ENCODE results near the gene AADACL2. TPM values are rescaled to one million over a fixed set of nuclear protein-coding genes. Genes with fewer than 3 reads are reported as not detected.

The AADACL2 gene
- total RNA-seq: not detected in 2 replicates

GRCh38 chr3:151733613-151734012, at the start of gene AADACL2:
Gene AADACL2, plus strand, starts transcription at chr3:151733927. Its CDS starts 109 bp downstream, at chr3:151734036.
- H3K4me1 Mint-ChIP-seq: no peaks in the 10 kb centered on the region
- DNase-seq: no peak
- H3K4me3 Mint-ChIP-seq: no peak within 1 kb of the TSS

GRCh38 chr3:151684094-151684493, 49.6 kb upstream of the AADACL2 start:
- Mint-ChIP-seq H3K9me3 (no peaks in the 10 kb centered on the region), H3K36me3 (ENCODE audit: low read depth) (no peaks in the 10 kb centered on the region), H3K27me3 (peaks cover 3% of the 10 kb centered on the region), H3K4me1 (no peaks in the 10 kb centered on the region), H3K27ac (no peak overlapping the region), H3K4me3 (no peak overlapping the region)
- intact Hi-C loops (cut with micrococcal nuclease): no loop called here
- no peak for DNase-seq

More at GRCh38 chr3:151733613-151734012, at the start of gene AADACL2:
- no peak within 1 kb of the TSS for H3K27ac Mint-ChIP-seq
- H3K9me3 Mint-ChIP-seq: peaks cover 4% of the 10 kb centered on the region
- intact Hi-C loops (cut with micrococcal nuclease): no loop called here
- H3K27me3 Mint-ChIP-seq: no peaks in the 10 kb centered on the region
- H3K36me3 Mint-ChIP-seq (ENCODE audit: low read depth): no peaks in the 10 kb centered on the region

- intact Hi-C loops (cut with micrococcal nuclease): no loop called here
- no peaks in the 10 kb centered on the region for H3K4me1 Mint-ChIP-seq
Observed at GRCh38 chr3:151686257-151686656, 47.5 kb upstream of the AADACL2 start.

GRCh38 chr3:151687076-151687475, 46.7 kb upstream of the AADACL2 start:
- Mint-ChIP-seq H3K27me3 (peaks cover 3% of the 10 kb centered on the region), H3K36me3 (ENCODE audit: low read depth) (no peaks in the 10 kb centered on the region), H3K4me1 (no peaks in the 10 kb centered on the region), H3K4me3 (no peak overlapping the region), H3K9me3 (no peaks in the 10 kb centered on the region), H3K27ac (no peak overlapping the region)
- no peak for DNase-seq
- intact Hi-C loops (cut with micrococcal nuclease): no loop called here

More at GRCh38 chr3:151686257-151686656, 47.5 kb upstream of the AADACL2 start:
- Mint-ChIP-seq H3K4me3 (no peak overlapping the region), H3K27ac (no peak overlapping the region), H3K27me3 (peaks cover 3% of the 10 kb centered on the region), H3K9me3 (no peaks in the 10 kb centered on the region), H3K36me3 (ENCODE audit: low read depth) (no peaks in the 10 kb centered on the region)
- DNase-seq: no peak

GRCh38 chr3:151688571-151688970, 45.2 kb upstream of the AADACL2 start:
- no peaks in the 10 kb centered on the region for H3K9me3 Mint-ChIP-seq
- H3K27me3 Mint-ChIP-seq: no peaks in the 10 kb centered on the region
- intact Hi-C loops (cut with micrococcal nuclease): no loop called here
- no peak for DNase-seq
- no peak overlapping the region for H3K4me3 Mint-ChIP-seq
- no peaks in the 10 kb centered on the region for H3K4me1 Mint-ChIP-seq
- H3K27ac Mint-ChIP-seq: no peak overlapping the region
- no peaks in the 10 kb centered on the region for H3K36me3 Mint-ChIP-seq (ENCODE audit: low read depth)

GRCh38 chr3:151690645-151691044, 43.1 kb upstream of the AADACL2 start:
- Mint-ChIP-seq H3K27ac (no peak overlapping the region), H3K4me1 (no peaks in the 10 kb centered on the region)

GRCh38 chr3:151697496-151697895, 36.2 kb upstream of the AADACL2 start:
- Mint-ChIP-seq H3K9me3 (no peaks in the 10 kb centered on the region), H3K27ac (no peak overlapping the region)

More at GRCh38 chr3:151690645-151691044, 43.1 kb upstream of the AADACL2 start:
- no peaks in the 10 kb centered on the region for H3K27me3 Mint-ChIP-seq
- intact Hi-C loops (cut with micrococcal nuclease): no loop called here
- no peaks in the 10 kb centered on the region for H3K9me3 Mint-ChIP-seq
- no peaks in the 10 kb centered on the region for H3K36me3 Mint-ChIP-seq (ENCODE audit: low read depth)
- no peak overlapping the region for H3K4me3 Mint-ChIP-seq
- no peak for DNase-seq

GRCh38 chr3:151707216-151707615, 26.5 kb upstream of the AADACL2 start:
- no peak overlapping the region for H3K27ac Mint-ChIP-seq

More at GRCh38 chr3:151697496-151697895, 36.2 kb upstream of the AADACL2 start:
- DNase-seq: no peak
- H3K4me3 Mint-ChIP-seq: no peak overlapping the region
- intact Hi-C loops (cut with micrococcal nuclease): no loop called here
- no peaks in the 10 kb centered on the region for H3K36me3 Mint-ChIP-seq (ENCODE audit: low read depth)
- no peaks in the 10 kb centered on the region for H3K4me1 Mint-ChIP-seq
- no peaks in the 10 kb centered on the region for H3K27me3 Mint-ChIP-seq

GRCh38 chr3:151708868-151709267, 24.9 kb upstream of the AADACL2 start:
- Mint-ChIP-seq H3K4me1 (no peaks in the 10 kb centered on the region), H3K36me3 (ENCODE audit: low read depth) (no peaks in the 10 kb centered on the region), H3K27me3 (no peaks in the 10 kb centered on the region), H3K27ac (no peak overlapping the region), H3K9me3 (no peaks in the 10 kb centered on the region), H3K4me3 (no peak overlapping the region)
- intact Hi-C loops (cut with micrococcal nuclease): no loop called here
- DNase-seq: no peak

More at GRCh38 chr3:151707216-151707615, 26.5 kb upstream of the AADACL2 start:
- no peak for DNase-seq
- H3K4me1 Mint-ChIP-seq: no peaks in the 10 kb centered on the region
- no peak overlapping the region for H3K4me3 Mint-ChIP-seq
- intact Hi-C loops (cut with micrococcal nuclease): no loop called here
- H3K9me3 Mint-ChIP-seq: no peaks in the 10 kb centered on the region
- H3K36me3 Mint-ChIP-seq (ENCODE audit: low read depth): no peaks in the 10 kb centered on the region
- no peaks in the 10 kb centered on the region for H3K27me3 Mint-ChIP-seq

- intact Hi-C loops (cut with micrococcal nuclease): no loop called here
- no peaks in the 10 kb centered on the region for H3K36me3 Mint-ChIP-seq (ENCODE audit: low read depth)
- no peak for DNase-seq
- H3K4me3 Mint-ChIP-seq: no peak overlapping the region
- no peaks in the 10 kb centered on the region for H3K9me3 Mint-ChIP-seq
- H3K27me3 Mint-ChIP-seq: no peaks in the 10 kb centered on the region
- H3K27ac Mint-ChIP-seq: no peak overlapping the region
- H3K4me1 Mint-ChIP-seq: no peaks in the 10 kb centered on the region
Observed at GRCh38 chr3:151709847-151710246, 23.9 kb upstream of the AADACL2 start.

- Mint-ChIP-seq H3K27ac (no peak overlapping the region), H3K27me3 (no peaks in the 10 kb centered on the region), H3K36me3 (ENCODE audit: low read depth) (no peaks in the 10 kb centered on the region), H3K4me3 (no peak overlapping the region), H3K4me1 (no peaks in the 10 kb centered on the region), H3K9me3 (no peaks in the 10 kb centered on the region)
- intact Hi-C loops (cut with micrococcal nuclease): no loop called here
- no peak for DNase-seq
Observed at GRCh38 chr3:151721294-151721693, 12.4 kb upstream of the AADACL2 start.

- intact Hi-C loops (cut with micrococcal nuclease): no loop called here
- no peak for DNase-seq
- no peak overlapping the region for H3K27ac Mint-ChIP-seq
- H3K36me3 Mint-ChIP-seq (ENCODE audit: low read depth): no peaks in the 10 kb centered on the region
- H3K27me3 Mint-ChIP-seq: no peaks in the 10 kb centered on the region
- H3K9me3 Mint-ChIP-seq: no peaks in the 10 kb centered on the region
- no peak overlapping the region for H3K4me3 Mint-ChIP-seq
- no peaks in the 10 kb centered on the region for H3K4me1 Mint-ChIP-seq
Observed at GRCh38 chr3:151722856-151723255, 10.9 kb upstream of the AADACL2 start.

GRCh38 chr3:151724576-151725562, 8.9 kb upstream of the AADACL2 start:
- no peaks in the 10 kb centered on the region for H3K36me3 Mint-ChIP-seq (ENCODE audit: low read depth)
- no peak overlapping the region for H3K27ac Mint-ChIP-seq
- peaks cover 4% of the 10 kb centered on the region for H3K9me3 Mint-ChIP-seq
- DNase-seq: no peak
- intact Hi-C loops (cut with micrococcal nuclease): no loop called here
- no peak overlapping the region for H3K4me3 Mint-ChIP-seq
- H3K27me3 Mint-ChIP-seq: no peaks in the 10 kb centered on the region
- no peaks in the 10 kb centered on the region for H3K4me1 Mint-ChIP-seq

- H3K9me3 Mint-ChIP-seq: peaks cover 4% of the 10 kb centered on the region
- no peak overlapping the region for H3K4me3 Mint-ChIP-seq
- no peaks in the 10 kb centered on the region for H3K36me3 Mint-ChIP-seq (ENCODE audit: low read depth)
- no peak overlapping the region for H3K27ac Mint-ChIP-seq
- no peaks in the 10 kb centered on the region for H3K27me3 Mint-ChIP-seq
- intact Hi-C loops (cut with micrococcal nuclease): no loop called here
- no peak for DNase-seq
- no peaks in the 10 kb centered on the region for H3K4me1 Mint-ChIP-seq
Observed at GRCh38 chr3:151726016-151726415, 7.7 kb upstream of the AADACL2 start.

Data from activated CD4-positive, alpha-beta T cell treated with anti-CD3 and anti-CD28 coated beads, Interleukin-2, amount 10 ng/mL, durations not matched to agents 24 days and 14 days (primary cell).